Activated CD8-positive, alpha-beta memory T cell treated with anti-CD3 and anti-CD28 coated beads for 1 hour (primary cell): ENCODE data around the gene ETDC.

Experiments used
- DNase-seq, 2 donors: peaks; one replicate each; pipeline ENCODE4 v3.0.0-alpha.2; 2020; ENCODE audit warnings: low read depth in 1 of 2; ENCODE audit errors: extremely low read depth in 1 of 2

Gene ETDC

DNA sequence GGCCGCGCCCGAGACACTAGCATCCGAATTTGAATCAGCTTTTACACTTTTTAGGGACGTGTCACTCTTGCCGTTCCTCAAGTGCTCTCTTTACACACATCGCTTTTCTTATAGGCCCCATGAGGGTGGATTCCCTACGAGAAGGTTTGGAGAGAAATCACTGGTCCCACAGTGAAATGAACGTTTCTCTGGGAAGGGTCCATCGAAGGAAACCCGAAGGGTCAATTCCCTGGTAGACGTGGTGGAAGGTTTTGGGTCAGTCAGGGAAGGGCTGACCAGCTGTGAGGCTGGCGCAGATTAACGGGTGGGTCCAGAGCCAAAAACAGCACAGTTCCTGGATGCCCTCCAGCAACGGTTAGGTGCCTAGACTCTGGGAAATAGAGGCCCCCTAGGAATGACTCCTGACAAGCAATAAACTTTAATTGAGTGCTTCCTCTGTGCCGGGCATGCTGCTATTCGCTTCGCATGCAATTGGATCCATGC lies 35.9 kb downstream of the ETDC start:
- DNase-seq: no peak

DNA sequence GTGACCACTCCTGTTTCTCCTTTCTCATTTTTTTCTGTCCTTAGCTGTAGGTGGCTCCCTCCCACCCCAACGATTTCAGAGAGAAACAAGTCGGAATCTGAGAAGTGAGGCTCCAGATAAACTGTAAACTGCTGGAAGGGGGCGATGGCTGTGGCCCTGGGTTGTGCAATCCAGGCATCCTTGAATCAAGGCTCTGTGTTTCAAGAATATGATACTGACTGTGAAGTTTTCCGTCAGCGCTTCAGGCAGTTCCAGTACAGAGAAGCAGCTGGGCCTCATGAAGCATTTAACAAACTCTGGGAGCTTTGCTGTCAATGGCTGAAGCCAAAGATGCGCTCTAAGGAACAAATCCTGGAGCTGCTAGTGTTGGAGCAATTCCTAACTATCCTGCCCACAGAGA lies 37.7 kb downstream of the ETDC start:
- no peak for DNase-seq

DNA sequence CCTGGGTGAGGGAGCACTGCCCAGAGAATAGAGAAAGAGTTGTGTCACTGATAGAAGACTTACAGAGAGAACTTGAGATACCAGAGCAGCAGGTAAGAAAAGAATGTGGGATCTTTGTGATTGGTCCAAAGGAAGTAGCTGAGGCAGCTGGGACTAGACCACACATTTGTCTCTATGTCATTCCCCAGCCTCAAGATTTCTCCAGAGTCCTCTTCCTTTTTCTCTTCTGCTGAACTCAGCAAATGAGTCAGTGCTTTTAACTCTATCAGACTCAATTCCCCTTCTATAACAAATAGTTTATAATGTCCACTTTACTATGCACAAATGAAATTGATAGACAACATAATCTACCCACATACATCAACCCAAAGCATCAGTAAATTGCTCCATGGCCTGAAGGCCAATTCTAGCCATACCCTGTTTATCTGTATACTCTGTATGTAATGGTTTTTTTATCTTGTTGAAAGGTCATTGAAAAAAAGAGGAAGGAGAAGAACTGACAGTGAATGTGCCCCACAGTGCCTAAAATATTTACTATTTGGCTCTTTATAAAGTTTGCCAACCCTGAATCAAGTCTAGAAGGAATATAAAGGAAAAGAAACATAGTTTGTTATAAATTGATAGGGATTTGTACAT lies 38.2 kb downstream of the ETDC start:
- no peak for DNase-seq

DNA sequence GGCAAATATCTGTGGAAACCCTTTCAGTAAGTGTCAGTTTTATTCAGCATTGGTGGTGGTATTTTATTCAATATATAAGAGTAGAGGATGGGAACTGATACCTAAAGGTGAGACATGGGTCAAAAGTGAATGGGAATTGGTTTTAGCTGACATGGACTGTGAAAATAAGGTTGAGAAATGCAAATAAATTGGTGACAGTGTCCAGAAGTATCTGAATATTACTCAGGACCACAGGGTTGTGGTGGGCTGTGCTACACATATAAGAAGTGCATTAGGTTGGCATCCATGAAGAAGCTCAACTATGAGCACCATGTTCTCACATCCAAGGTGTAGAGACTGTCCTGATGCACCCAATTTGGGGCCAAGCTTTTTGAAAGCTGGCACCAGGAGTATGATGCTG lies 45.0 kb downstream of the ETDC start:
- DNase-seq: no peak
